H1 (cell line): Measurements from ENCODE around the gene DNAAF5. TPM values are rescaled to one million over a fixed set of nuclear protein-coding genes. Genes with fewer than 3 reads are reported as not detected.

Experiments used
- CBX8 ChIP-seq: fragments of 300-800, 300-1000 bp; sonication (generic); IDR thresholded peaks from 2 replicates; pipeline ENCODE4 v1.7.1; 2016; ENCODE audit warnings: low read depth, low read length, borderline replicate concordance
- CEBPB ChIP-seq: IDR thresholded peaks from 2 replicates; pipeline ENCODE4 v1.6.1; 2012; ENCODE audit warnings: low read depth, low read length
- CREB1 ChIP-seq: IDR thresholded peaks from 2 replicates; pipeline ENCODE4 v1.6.1; 2012; ENCODE audit warnings: inconsistent platforms
- EZH2 ChIP-seq: fragments of 200-600 bp; sonication (generic); IDR thresholded peaks from 2 replicates; pipeline ENCODE4 v1.7.1; 2012; ENCODE audit warnings: low read depth, mild to moderate bottlenecking, moderate library complexity, low read length, inconsistent platforms; ENCODE audit not compliant: severe bottlenecking
- GABPA ChIP-seq: IDR thresholded peaks from 2 replicates; pipeline ENCODE4 v1.6.1; 2011; ENCODE audit warnings: mild to moderate bottlenecking, low read length, moderate library complexity, borderline replicate concordance; ENCODE audit not compliant: insufficient read depth
- POLR2AphosphoS5 ChIP-seq: IDR thresholded peaks from 2 replicates; pipeline ENCODE4 v1.6.1; 2011; ENCODE audit warnings: low read depth, low read length
- POU5F1 ChIP-seq: IDR thresholded peaks from 2 replicates; pipeline ENCODE4 v1.6.1; 2011; ENCODE audit warnings: low read depth, mild to moderate bottlenecking, low read length, moderate library complexity
- RNF2 ChIP-seq: fragments of 200-900, 300-1000 bp; sonication (generic); IDR thresholded peaks from 2 replicates; pipeline ENCODE4 v1.7.1; 2016; ENCODE audit warnings: borderline replicate concordance, low read depth, mild to moderate bottlenecking, antibody characterized with exemption, low read length; ENCODE audit not compliant: poor library complexity, severe bottlenecking; ENCODE audit errors: missing control alignments
- RXRA ChIP-seq: IDR thresholded peaks from 2 replicates; pipeline ENCODE4 v1.6.1; 2011; ENCODE audit warnings: low read depth, mild to moderate bottlenecking, low read length, moderate library complexity; ENCODE audit not compliant: insufficient read depth
- SIX5 ChIP-seq: IDR thresholded peaks from 2 replicates; pipeline ENCODE4 v1.6.1; 2011; ENCODE audit warnings: mild to moderate bottlenecking, low read depth, low read length
- polyA plus RNA-seq, 7 experiments: library from polyadenylated mRNA; depleted of rRNA in 3 of 7; stranded (reverse) in 5 of 7; unstranded in 2 of 7; fragments of >200 nt in 5 of 7; fragments of 200-250 nt in 2 of 7; gene quantifications; 1 replicate in 5 of 7; 2 replicates in 1 of 7; 4 replicates in 1 of 7; pipeline versions ENCODE4 v1.2.1 to v1.2.3, GENCODE V29; 2011 to 2013; ENCODE audit warnings: missing spikeins in 2 of 7, mixed read lengths in 2 of 7
- total RNA-seq: library from RNA; stranded (reverse); fragmentation: NEBNext Ultra II Directional; extraction: Animal tissue kit (Norgen Biotek cat#: 25700); gene quantifications from 2 replicates; pipeline ENCODE4 v1.2.1, GENCODE V29; 2021
- TF ChIP-seq, protein P1 (sequence below): IDR thresholded peaks from 2 replicates; pipeline ENCODE4 v1.6.1; 2012; ENCODE audit warnings: inconsistent platforms

DNAAF5 gene
- total and polyA plus RNA-seq, 2 of the 8 experiments (the other 6 are each of a cell fraction or from before 2014, with no cell fraction given): 55.1 to 95.9 TPM

DNA sequence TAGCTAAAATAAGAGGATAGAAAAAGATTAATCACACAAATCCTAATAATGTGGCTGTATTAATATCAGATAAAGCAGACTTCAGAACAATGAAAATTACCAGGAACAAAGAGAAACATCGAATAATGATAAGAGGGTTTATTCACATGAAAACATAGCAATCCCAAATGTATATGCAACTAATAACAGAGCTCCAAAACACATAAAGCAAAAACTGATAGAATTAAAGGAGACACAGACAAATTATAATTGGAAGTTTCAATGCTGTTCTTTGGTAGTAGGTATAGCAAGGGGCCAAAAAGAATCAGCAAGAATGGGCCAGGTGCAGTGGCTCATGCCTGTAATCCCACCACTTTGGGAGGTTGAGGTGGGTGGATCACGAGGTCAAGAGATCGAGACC is 23.4 kb upstream of the DNAAF5 start (continued):
- TF ChIP-seq CBX8: no peak
- no peak for TF ChIP-seq GABPA
- no peak for TF ChIP-seq EZH2
- no peak for TF ChIP-seq CEBPB
- TF ChIP-seq SIX5: no peak
- no peak for TF ChIP-seq CREB1
- TF ChIP-seq POLR2AphosphoS5: no peak
- TF ChIP-seq RXRA: no peak
- TF ChIP-seq, protein P1, sequence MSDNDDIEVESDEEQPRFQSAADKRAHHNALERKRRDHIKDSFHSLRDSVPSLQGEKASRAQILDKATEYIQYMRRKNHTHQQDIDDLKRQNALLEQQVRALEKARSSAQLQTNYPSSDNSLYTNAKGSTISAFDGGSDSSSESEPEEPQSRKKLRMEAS: no peak
- TF ChIP-seq POU5F1: no peak
- no peak for TF ChIP-seq RNF2
- TF ChIP-seq, all 59 proteins: peak for 0
